ENCODE data around the gene ADGRG4.
"Not testable (repeated sequence)": the region's sequence is repeated elsewhere in the genome, so short reads cannot be mapped to it uniquely, and the experiment has no call there.

ADGRG4 gene

DNA sequence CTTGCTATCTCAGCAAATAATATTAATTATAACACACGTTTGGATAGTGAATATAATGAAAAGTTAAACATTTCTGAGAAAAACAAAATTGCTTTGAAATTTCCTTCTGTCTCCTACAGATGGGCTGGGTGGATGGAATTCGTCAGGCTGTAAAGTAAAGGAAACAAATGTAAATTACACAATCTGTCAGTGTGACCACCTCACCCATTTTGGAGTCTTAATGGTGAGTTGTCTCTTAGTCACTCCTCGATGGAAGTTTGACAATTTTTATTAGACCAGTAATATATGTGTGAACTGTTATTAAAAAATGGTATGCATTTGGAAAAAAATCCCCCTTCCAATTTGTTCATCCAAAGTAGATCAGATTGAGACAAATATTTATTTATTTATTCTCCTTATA lies 94.5 kb downstream of the ADGRG4 start:
- DNase-seq = no peak

GRCh38 chrX:136397001-136397400 lies 96.2 kb downstream of the ADGRG4 start:
- DNase-seq = no peak

DNA sequence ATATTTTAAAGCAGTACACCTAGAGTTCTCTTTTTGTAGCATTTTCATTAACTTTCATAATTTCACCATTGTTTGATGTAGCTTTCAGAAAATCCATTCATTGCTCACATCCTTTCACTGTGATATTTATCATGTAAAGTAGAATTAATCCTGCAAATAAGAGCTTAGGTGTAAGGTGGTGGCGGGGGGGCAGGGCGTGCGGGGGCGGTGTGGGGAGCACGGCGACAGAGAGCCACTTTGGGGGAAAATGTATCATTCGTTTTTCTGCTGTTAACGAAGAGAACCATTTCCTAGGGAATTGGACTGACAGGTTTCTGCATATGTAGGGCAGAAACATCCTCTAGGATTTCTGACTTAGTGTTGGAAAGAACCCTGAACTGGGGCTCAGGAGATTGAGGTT lies 104.4 kb downstream of the ADGRG4 start:
- DNase-seq = no peak

DNA sequence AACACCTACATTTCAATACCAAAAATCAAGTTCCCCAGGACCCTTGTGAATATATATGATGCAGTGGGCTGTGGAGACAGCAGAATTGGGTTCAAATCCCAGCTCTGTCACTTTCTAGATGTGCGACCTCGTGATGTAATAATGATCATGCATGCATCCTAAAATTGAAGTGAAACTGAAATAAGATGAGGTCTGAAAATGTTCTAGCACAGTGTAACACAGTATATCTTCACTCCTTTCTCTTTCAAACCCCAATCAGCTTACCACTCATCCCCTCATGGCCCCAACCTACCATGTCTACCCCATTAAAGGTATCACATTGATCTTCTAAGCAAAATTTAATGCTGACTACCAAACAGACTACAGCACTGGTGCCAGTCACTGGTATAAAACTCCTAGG lies 117.0 kb downstream of the ADGRG4 start:
- no peak for DNase-seq

DNA sequence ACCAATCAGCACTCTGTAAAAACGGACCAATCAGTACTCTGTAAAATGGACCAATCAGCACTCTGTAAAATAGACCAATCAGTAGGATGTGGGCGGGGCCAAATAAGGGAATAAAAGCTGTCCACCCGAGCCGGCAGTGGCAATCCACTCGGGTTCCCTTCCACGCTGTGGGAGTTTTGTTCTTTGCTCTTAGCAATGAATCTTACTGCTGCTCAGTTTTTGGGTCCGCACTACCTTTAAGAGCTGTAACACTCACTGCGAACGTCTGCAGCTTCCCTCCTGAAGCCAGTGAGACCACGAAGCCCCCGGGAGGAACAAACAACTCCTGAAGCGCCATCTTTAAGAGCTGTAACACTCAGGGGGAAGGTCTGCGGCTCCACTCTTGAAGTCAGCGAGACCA lies 120.6 kb downstream of the ADGRG4 start:
- no peak for DNase-seq

DNA sequence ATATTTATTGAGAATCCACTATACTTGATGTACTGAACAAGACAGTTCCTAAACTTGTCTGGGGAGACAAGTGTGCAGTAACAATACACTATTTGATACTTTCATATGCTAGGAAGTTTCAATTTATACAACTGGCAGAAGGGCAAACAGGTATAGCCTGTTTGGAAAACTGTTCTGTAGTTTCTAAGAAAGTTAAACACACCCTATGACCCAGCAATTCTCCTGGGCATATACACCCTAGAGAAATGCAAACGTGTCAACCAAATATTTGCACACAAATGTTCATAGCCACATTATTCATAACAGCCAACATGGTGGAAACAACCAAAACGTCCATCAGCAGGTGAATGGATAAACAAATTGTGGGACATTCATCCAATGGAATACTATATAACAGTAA lies 123.0 kb downstream of the ADGRG4 start:
- DNase-seq = no peak

- DNase-seq = no peak
These were observed 125.2 kb downstream of the ADGRG4 start for GRCh38 chrX:136425996-136426395.

GRCh38 chrX:136431625-136432024 lies 130.9 kb downstream of the ADGRG4 start:
- no peak for DNase-seq

DNA sequence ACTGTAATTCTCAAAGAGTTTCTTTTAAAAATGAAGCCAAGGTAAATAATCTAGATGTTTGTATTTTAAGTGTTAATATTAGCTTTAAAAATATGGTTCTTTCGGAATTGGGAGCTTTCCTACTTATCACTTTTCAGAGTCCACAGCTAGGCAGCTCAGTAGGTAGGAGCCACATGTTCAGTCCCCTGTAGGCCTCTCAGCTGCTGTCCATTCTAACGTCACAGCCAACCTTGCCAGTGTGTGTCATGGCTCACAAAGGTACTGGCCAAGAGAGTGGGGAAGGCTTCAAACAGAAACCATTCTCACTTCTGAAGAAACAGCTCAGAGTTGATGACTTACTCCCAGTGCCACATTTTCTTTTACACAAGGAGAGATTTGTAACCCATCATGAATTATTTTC lies 137.0 kb downstream of the ADGRG4 start:
- DNase-seq = no peak

GRCh38 chrX:136438192-136438591 lies 137.4 kb downstream of the ADGRG4 start:
- no peak for DNase-seq

DNA sequence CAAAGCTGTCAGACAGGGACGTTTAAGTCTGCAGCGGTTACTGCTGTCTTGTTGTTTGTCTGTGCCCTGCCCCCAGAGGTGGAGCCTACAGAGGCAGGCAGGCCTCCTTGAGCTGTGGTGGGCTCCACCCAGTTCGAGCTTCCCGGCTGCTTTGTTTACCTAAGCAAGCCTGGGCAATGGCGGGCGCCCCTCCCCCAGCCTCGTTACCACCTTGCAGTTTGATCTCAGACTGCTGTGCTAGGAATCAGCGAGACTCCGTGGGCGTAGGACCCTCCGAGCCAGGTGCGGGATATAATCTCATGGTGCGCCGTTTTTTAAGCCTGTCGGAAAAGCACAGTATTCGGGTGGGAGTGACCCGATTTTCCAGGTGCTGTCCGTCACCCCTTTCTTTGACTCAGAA lies 144.9 kb downstream of the ADGRG4 start:
- not testable (repeated sequence) for DNase-seq

DNA sequence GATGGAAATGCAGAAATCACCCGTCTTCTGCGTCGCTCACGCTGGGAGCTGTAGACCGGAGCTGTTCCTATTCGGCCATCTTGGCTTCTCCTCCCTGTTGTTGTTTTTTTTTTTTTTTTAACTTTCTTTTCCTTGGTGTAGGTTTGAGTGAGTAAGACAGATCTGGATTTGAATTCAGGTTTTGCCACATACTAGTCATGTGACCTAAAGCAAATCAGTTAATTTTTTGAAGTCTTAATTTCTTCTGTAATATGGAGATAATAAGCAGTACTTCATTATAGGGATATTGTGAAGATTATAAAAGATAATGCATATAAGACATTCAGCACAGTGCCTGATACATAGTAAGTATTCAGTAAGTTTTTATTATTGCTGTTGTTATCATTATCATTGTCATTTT lies 145.4 kb downstream of the ADGRG4 start:
- DNase-seq = no peak

DNA sequence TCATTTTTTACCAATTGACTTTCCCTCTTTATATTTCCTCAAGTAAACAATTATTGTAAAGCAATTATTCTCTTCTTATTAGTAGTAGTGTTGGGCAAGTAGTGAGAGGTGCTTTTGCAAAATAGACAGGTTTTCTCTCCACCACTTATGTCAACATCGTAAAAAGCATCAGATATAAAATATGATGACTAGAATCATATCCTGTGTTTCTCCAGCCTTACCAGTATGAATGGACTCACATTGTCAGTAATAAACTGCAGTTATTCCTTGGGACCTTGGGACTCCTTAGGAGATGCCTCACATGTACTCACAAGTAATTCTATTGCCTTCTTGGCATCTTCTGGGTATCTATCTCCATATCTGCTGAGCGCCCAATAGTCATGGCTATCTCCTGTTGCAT lies 146.5 kb downstream of the ADGRG4 start:
- DNase-seq = no peak

- DNase-seq = no peak
These were observed 147.2 kb downstream of the ADGRG4 start for GRCh38 chrX:136447968-136448367.

DNA sequence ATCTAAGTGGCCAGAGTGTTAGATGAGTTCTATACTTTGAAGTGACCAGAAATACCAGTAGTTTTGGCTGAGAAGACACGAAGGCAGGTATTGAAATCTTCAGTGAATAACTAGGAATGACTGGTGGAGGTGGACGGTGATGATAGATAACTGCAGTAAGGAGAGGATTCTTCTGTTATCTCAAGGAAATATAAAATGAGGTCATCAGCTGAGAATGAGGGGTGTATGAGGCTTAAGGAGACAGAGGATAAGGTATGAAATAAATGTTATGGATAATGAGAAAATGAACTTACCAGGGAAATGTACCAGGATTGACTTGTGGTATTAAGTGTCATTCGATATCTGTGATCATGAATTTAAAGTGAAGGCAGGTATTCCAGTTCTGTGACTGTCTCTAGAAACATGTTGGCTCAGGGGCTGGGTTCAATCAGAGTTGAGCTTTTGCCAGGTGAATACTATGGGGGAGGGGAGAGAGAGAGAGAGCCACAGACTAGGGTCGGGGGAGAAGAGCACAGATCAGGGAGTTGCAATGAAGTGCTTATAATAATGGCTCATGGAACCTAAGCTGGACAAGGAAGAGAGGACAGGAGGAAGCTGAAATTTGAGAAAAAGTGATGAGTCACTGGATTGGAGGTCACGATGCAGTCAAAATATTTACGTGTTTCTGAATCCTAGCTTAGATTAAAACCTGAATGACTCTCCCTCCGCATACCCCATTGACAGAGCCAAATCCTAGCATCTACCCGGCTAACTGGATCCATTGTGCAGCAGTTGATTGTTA lies 149.5 kb downstream of the ADGRG4 start:
- DNase-seq = no peak

DNA sequence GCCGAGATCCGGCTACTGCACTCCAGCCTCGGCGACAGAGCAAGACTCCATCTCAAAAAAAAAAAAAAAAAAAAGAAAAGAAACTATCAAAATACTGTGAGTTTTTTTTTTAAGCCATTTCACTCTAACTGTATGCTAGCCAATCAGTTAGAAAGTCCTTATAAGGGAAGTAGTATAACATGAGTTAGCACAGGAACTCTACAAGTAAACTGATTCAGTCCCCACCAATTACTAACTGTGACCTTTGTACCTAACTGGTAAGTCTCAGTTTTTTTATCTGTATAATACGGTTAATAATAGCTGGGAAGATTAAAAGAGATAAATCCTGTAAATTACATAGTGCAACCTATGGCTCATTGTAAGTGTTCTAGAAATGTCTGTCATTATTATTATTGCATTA lies 151.9 kb downstream of the ADGRG4 start:
- no peak for DNase-seq

GRCh38 chrX:136453114-136453513 lies 152.4 kb downstream of the ADGRG4 start:
- no peak for DNase-seq

DNA sequence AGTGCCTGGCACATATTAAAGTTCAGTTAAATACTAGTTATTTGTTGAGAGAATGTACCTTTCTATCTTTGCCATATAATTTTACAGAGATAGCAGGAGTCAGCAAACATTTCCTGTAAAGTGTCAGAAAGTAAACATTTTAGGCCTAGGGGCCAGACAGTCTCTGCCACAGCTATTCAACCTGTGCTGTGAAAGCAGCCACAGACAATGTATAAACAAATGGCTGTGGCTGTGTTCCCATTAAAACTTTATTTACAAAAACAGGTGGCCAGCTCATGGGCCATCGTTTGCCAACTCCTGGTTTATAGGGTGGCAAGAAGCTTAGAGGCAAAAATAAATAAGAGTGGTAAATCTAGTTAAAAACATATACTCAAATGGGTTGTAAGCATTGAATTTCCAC lies 153.0 kb downstream of the ADGRG4 start:
- DNase-seq = no peak

DNA sequence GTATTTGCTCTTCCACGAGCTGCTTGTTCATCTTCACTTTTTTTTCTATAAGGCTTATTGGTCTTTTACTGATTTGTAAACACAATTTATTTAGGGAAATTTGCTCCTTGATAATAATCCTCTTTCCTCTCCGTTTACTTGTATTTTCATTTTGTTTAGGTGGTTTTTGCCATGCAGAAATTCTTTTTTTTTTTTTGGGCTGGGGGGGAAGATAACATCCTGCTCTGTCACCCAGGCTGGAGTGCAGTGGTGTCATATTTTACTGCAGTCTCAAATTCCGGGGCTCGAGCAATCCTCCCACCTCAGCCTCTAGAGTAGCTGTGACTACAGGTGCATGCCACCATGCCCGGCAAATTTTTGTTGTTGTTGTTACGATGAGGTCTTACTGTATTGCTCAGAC lies 155.4 kb downstream of the ADGRG4 start:
- DNase-seq = no peak

- DNase-seq = no peak
These were observed 156.6 kb downstream of the ADGRG4 start for GRCh38 chrX:136457303-136457917.

- DNase-seq = no peak
These were observed 163.8 kb downstream of the ADGRG4 start for GRCh38 chrX:136464589-136464988.
